Caco-2 (cell line): ENCODE measurements around the gene SRGAP2C. TPM values are rescaled to one million over a fixed set of nuclear protein-coding genes. Genes with fewer than 3 reads are reported as not detected.

Experiments used
- BruUV-seq: library from RNA; stranded (reverse); fragments of 400-500 nt; replicated peaks from 2 replicates; lab custom pipeline; 2021; lab: Mats Ljungman, UMichigan
- CTCF ChIA-PET: fragments of 300-600 bp; sonication (Branson Sonifier 250); formaldehyde crosslinking; loops from one replicate; lab custom pipeline; 2022; ENCODE audit warnings: antibody characterized with exemption; lab: Charles Lee
- POLR2A ChIA-PET: fragments of 300-600 bp; sonication (Branson Sonifier 250); formaldehyde crosslinking; loops from one replicate; lab custom pipeline; 2022; ENCODE audit warnings: antibody characterized with exemption; lab: Charles Lee
- DNase-seq, 2 experiments: peaks; one replicate each; pipeline versions ENCODE4 v3.0.0 to v3.0.0-alpha.2; 2020 to 2022
- H3K27me3 ChIP-seq: replicated peaks from 2 replicates; pipeline ENCODE4 v1.6.0; 2011; ENCODE audit warnings: low read length; ENCODE audit not compliant: control insufficient read depth, insufficient read depth
- H3K36me3 ChIP-seq: 2 replicates; pipeline ENCODE4 v1.5.1; 2011; ENCODE audit warnings: low read length; ENCODE audit not compliant: control insufficient read depth, insufficient read depth
- H3K4me1 ChIP-seq: fragments of 250-450 bp; sonication (Bioruptor Pico); 2 replicates; pipeline ENCODE4 v1.5.1; 2020; ENCODE audit warnings: mild to moderate bottlenecking
- H3K4me3 ChIP-seq: 2 replicates; pipeline ENCODE4 v1.5.1; 2011; ENCODE audit warnings: low read depth, mild to moderate bottlenecking, control low read depth, low read length
- H3K9me3 ChIP-seq: fragments of 250-450 bp; sonication (Bioruptor Pico); 2 replicates; pipeline ENCODE4 v1.5.1; 2020; ENCODE audit warnings: mild to moderate bottlenecking, moderate library complexity
- H3K27ac Mint-ChIP-seq: one replicate; pipeline ENCODE4 v1.8.0; 2022; ENCODE audit warnings: mixed read lengths; ENCODE audit not compliant: unreplicated experiment
- H3K27me3 Mint-ChIP-seq: one replicate; pipeline ENCODE4 v1.8.0; 2022; ENCODE audit warnings: mixed read lengths; ENCODE audit not compliant: insufficient read depth, unreplicated experiment
- H3K36me3 Mint-ChIP-seq: one replicate; pipeline ENCODE4 v1.8.0; 2022; ENCODE audit warnings: mild to moderate bottlenecking, mixed read lengths; ENCODE audit not compliant: insufficient read depth, unreplicated experiment
- H3K4me1 Mint-ChIP-seq: one replicate; pipeline ENCODE4 v1.8.0; 2022; ENCODE audit warnings: low read depth, mixed read lengths; ENCODE audit not compliant: unreplicated experiment
- H3K4me3 Mint-ChIP-seq: one replicate; pipeline ENCODE4 v1.8.0; 2022; ENCODE audit warnings: mild to moderate bottlenecking, moderate library complexity, mixed read lengths; ENCODE audit not compliant: unreplicated experiment
- H3K9me3 Mint-ChIP-seq: one replicate; pipeline ENCODE4 v1.8.0; 2022; ENCODE audit warnings: mixed read lengths; ENCODE audit not compliant: unreplicated experiment
- CTCF ChIP-seq, 2 experiments: fragments of 200-600 bp in 1 of 2; IDR thresholded peaks; 1 replicate in 1 of 2; 2 replicates in 1 of 2; pipeline versions ENCODE4 v1.5.1 to v1.8.0; 2011 to 2022; ENCODE audit warnings: antibody characterized with exemption in 1 of 2, control low read depth in 1 of 2, inconsistent platforms in 1 of 2, low read depth in 1 of 2, low read length in 1 of 2, mild to moderate bottlenecking in 1 of 2, moderate library complexity in 1 of 2; ENCODE audit not compliant: insufficient read depth in 1 of 2, severe bottlenecking in 1 of 2, unreplicated experiment in 1 of 2
- intact Hi-C: fragments of 100-400 bp; cut with micrococcal nuclease; formaldehyde crosslinking; loops from one replicate; pipeline ENCODE4 v1.10.0; 2022; ENCODE audit not compliant: unreplicated experiment
- total RNA-seq: library from RNA; stranded (reverse); gene quantifications from 2 replicates; pipeline ENCODE4 v1.2.3, GENCODE V29; 2022

The SRGAP2C gene
- total RNA-seq, 1 experiment from 2014 or later = 0.98 TPM

GRCh38 chr1:121408354-121408753 lies 223.6 kb downstream of the SRGAP2C start:
- no peak overlapping the region for H3K4me3 ChIP-seq
- intact Hi-C loops = no loop called here
- no peaks in the 10 kb centered on the region for H3K36me3 ChIP-seq
- no peaks in the 10 kb centered on the region for H3K36me3 Mint-ChIP-seq
- H3K9me3 ChIP-seq = no peaks in the 10 kb centered on the region
- no peaks in the 10 kb centered on the region for H3K9me3 Mint-ChIP-seq
- ChIA-PET CTCF (no interaction called here), POLR2A (no interaction called here)
- H3K27me3 Mint-ChIP-seq = peaks cover 5% of the 10 kb centered on the region
- H3K27ac Mint-ChIP-seq = no peak overlapping the region
- H3K27me3 ChIP-seq = no peaks in the 10 kb centered on the region
- H3K4me1 Mint-ChIP-seq = no peaks in the 10 kb centered on the region
- BruUV-seq = no TSS peak
- H3K4me1 ChIP-seq = no peaks in the 10 kb centered on the region
- no peak for DNase-seq
- no peak for TF ChIP-seq CTCF (IDR thresholded peaks at IDR 0.05; ENCODE audit: insufficient read depth in 1 of 2, low read depth in 1 of 2, low read length in 1 of 2, severe bottlenecking in 1 of 2, unreplicated experiment in 1 of 2)
- H3K4me3 Mint-ChIP-seq = no peak overlapping the region

DNA sequence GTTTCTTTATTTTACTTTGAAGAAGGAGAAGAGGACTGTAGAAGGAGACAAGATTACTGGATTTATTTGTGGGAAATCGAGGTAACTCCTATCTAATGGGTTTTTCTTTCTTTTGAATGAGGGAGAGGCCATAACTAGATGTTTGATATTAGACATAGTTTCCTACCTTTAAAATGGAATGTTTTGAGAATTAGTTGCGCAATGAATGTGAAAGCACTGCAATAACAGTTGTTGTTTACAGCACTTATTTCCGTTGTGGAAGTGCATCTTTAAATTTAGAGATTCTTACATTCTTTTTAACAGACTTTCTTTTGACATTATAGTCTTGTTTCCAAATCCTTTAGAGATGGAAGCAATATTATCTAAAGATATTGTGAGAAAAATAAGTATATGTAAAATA lies 229.0 kb downstream of the SRGAP2C start:
- Mint-ChIP-seq H3K4me1 (no peaks in the 10 kb centered on the region), H3K27me3 (peaks cover 9% of the 10 kb centered on the region), H3K36me3 (no peaks in the 10 kb centered on the region), H3K4me3 (no peak overlapping the region), H3K27ac (no peak overlapping the region), H3K9me3 (no peaks in the 10 kb centered on the region)
- no peak for TF ChIP-seq CTCF (IDR thresholded peaks at IDR 0.05; ENCODE audit: insufficient read depth in 1 of 2, low read depth in 1 of 2, low read length in 1 of 2, severe bottlenecking in 1 of 2, unreplicated experiment in 1 of 2)
- no peak for DNase-seq
- Histone ChIP-seq H3K4me3 (no peak overlapping the region), H3K27me3 (no peaks in the 10 kb centered on the region), H3K36me3 (no peaks in the 10 kb centered on the region), H3K4me1 (no peaks in the 10 kb centered on the region), H3K9me3 (no peaks in the 10 kb centered on the region)
- intact Hi-C loops = no loop called here
- POLR2A ChIA-PET = no interaction called here
- BruUV-seq = no TSS peak
- CTCF ChIA-PET = no interaction called here

DNA sequence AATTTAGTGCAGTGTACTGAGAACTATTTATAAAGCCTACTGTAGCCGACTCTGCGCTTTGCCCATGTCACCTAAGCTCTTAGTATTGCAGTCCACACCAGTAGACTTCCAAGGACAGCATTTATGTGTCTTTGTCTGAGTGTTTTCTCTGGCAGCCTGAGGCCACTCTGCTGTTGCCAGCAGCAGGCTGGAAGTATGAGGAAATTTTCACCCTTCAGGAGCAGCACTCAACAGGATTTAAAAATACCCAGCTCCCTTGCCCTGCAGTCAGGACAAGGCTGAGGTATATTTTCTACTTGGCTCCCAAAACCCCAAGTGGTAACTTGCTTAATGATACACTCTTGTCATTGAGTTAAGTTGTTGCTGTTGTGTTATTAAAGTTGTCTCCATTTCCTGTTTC lies 230.1 kb downstream of the SRGAP2C start:
- H3K4me1 ChIP-seq = no peaks in the 10 kb centered on the region
- Mint-ChIP-seq H3K36me3 (no peaks in the 10 kb centered on the region), H3K27me3 (peaks cover 9% of the 10 kb centered on the region), H3K4me3 (no peak overlapping the region), H3K27ac (no peak overlapping the region), H3K9me3 (no peaks in the 10 kb centered on the region), H3K4me1 (no peaks in the 10 kb centered on the region)
- no TSS peak for BruUV-seq
- H3K27me3 ChIP-seq = no peaks in the 10 kb centered on the region
- POLR2A ChIA-PET = no interaction called here
- TF ChIP-seq CTCF (IDR thresholded peaks at IDR 0.05; ENCODE audit: insufficient read depth in 1 of 2, low read depth in 1 of 2, low read length in 1 of 2, severe bottlenecking in 1 of 2, unreplicated experiment in 1 of 2) = no peak
- CTCF ChIA-PET = no interaction called here
- no peak overlapping the region for H3K4me3 ChIP-seq
- no peaks in the 10 kb centered on the region for H3K9me3 ChIP-seq
- no peak for DNase-seq
- intact Hi-C loops = no loop called here
- no peaks in the 10 kb centered on the region for H3K36me3 ChIP-seq
